ENCODE data around the gene CRACR2A.

GRCh38 chr12:3728686-3729085, 24.2 kb downstream of the CRACR2A start:
- TF ChIP-seq CTCF (IDR thresholded peaks at IDR 0.05; ENCODE audit: low read length): no peak
- TF ChIP-seq EZH2phosphoT487 (IDR thresholded peaks at IDR 0.05; ENCODE audit: low read length): no peak

All from MM.1S (cell line).